Stimulated activated CD4-positive, alpha-beta T cell treated with anti-CD3 and anti-CD28 coated beads, TNF-alpha, amount 100 ng/mL, for 4 hours (primary cell): ENCODE measurements around the gene SRPK2.
"Not testable (repeated sequence)": the region's sequence is repeated elsewhere in the genome, so short reads cannot be mapped to it uniquely, and the experiment has no call there.

Experiments
- DNase-seq, 3 experiments: peaks; one replicate each; pipeline ENCODE4 v3.0.0-alpha.2; 2020; ENCODE audit warnings: low read depth in 3 of 3

SRPK2 gene

GRCh38 chr7:105304040-105304895, 84.5 kb downstream of the SRPK2 start:
- DNase-seq = no peak

- not testable (repeated sequence) for DNase-seq
Observed at GRCh38 chr7:105300587-105300986, 88.1 kb downstream of the SRPK2 start.

GRCh38 chr7:105298439-105298894, 90.3 kb downstream of the SRPK2 start:
- DNase-seq = no peak

- no peak for DNase-seq
Observed at GRCh38 chr7:105297985-105298384, 90.7 kb downstream of the SRPK2 start.

- no peak for DNase-seq
Observed at GRCh38 chr7:105297309-105297708, 91.4 kb downstream of the SRPK2 start.

GRCh38 chr7:105296491-105296890, 92.2 kb downstream of the SRPK2 start:
- DNase-seq = no peak

GRCh38 chr7:105295596-105296352, 92.9 kb downstream of the SRPK2 start:
- DNase-seq = no peak

- DNase-seq = not testable (repeated sequence)
Observed at GRCh38 chr7:105294482-105294881, 94.2 kb downstream of the SRPK2 start.

- no peak for DNase-seq
Observed at GRCh38 chr7:105289704-105290103, 99.0 kb downstream of the SRPK2 start.

GRCh38 chr7:105286441-105286840, 102.3 kb downstream of the SRPK2 start:
- no peak for DNase-seq

- DNase-seq = no peak
Observed at GRCh38 chr7:105285118-105285874, 103.4 kb downstream of the SRPK2 start.

- DNase-seq = no peak
Observed at GRCh38 chr7:105284014-105284413, 104.7 kb downstream of the SRPK2 start.

GRCh38 chr7:105281966-105282365, 106.8 kb downstream of the SRPK2 start:
- no peak for DNase-seq

- no peak for DNase-seq
Observed at GRCh38 chr7:105279688-105280007, 109.1 kb downstream of the SRPK2 start.

GRCh38 chr7:105278973-105279687, 109.6 kb downstream of the SRPK2 start:
- DNase-seq = no peak

- DNase-seq = no peak
Observed at GRCh38 chr7:105278565-105278964, 110.2 kb downstream of the SRPK2 start.

GRCh38 chr7:105277341-105277740, 111.4 kb downstream of the SRPK2 start:
- DNase-seq = no peak

- no peak for DNase-seq
Observed at GRCh38 chr7:105270117-105270516, 118.6 kb downstream of the SRPK2 start.

- no peak for DNase-seq
Observed at GRCh38 chr7:105269397-105269796, 119.3 kb downstream of the SRPK2 start.

- DNase-seq = no peak
Observed at GRCh38 chr7:105268511-105269392, 120.0 kb downstream of the SRPK2 start.

GRCh38 chr7:105268056-105268455, 120.7 kb downstream of the SRPK2 start:
- DNase-seq = no peak
